ENCODE data around the gene LMOD1. TPM values are rescaled to one million over a fixed set of nuclear protein-coding genes. Genes with fewer than 3 reads are reported as not detected.

The LMOD1 gene
- total RNA-seq, 1 donor from 2014 or later = 0.26 TPM

- Histone ChIP-seq H3K27me3 (ENCODE audit: control insufficient read depth, insufficient read depth, low read length) (no peaks in the 10 kb centered on the region), H3K36me3 (ENCODE audit: control insufficient read depth, insufficient read depth, low read length) (peaks cover 18% of the 10 kb centered on the region), H3K4me3 (ENCODE audit: low read depth, low read length) (no peak overlapping the region)
- no peak for DNase-seq (ENCODE audit: low read depth)
- TF ChIP-seq, protein P1, sequence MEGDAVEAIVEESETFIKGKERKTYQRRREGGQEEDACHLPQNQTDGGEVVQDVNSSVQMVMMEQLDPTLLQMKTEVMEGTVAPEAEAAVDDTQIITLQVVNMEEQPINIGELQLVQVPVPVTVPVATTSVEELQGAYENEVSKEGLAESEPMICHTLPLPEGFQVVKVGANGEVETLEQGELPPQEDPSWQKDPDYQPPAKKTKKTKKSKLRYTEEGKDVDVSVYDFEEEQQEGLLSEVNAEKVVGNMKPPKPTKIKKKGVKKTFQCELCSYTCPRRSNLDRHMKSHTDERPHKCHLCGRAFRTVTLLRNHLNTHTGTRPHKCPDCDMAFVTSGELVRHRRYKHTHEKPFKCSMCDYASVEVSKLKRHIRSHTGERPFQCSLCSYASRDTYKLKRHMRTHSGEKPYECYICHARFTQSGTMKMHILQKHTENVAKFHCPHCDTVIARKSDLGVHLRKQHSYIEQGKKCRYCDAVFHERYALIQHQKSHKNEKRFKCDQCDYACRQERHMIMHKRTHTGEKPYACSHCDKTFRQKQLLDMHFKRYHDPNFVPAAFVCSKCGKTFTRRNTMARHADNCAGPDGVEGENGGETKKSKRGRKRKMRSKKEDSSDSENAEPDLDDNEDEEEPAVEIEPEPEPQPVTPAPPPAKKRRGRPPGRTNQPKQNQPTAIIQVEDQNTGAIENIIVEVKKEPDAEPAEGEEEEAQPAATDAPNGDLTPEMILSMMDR (IDR thresholded peaks at IDR 0.05; ENCODE audit: insufficient read depth, low read length, severe bottlenecking) = no peak
- FAIRE-seq = no peak
These were observed 94.4 kb downstream of the LMOD1 start for GRCh38 chr1:201851949-201852348.

DNA sequence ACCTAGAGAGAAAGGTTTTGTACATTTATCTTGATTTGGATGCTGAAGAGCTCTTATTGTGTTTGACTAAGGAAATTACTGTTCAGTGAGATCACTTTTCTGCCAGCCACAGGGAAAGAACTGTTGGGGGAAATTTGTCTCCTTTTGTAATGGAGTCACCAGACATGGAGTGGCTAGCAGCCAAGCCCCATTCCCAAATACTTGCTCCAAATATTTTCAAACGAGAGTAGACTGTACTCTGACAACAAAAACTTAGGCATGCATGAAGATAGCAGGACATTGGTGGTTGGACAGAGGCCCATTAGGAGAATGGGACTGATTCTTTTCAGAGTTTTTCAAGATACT lies 96.3 kb downstream of the LMOD1 start:
- H3K36me3 ChIP-seq (ENCODE audit: control insufficient read depth, insufficient read depth, low read length) = peaks cover 15% of the 10 kb centered on the region
- no peak for FAIRE-seq
- no peaks in the 10 kb centered on the region for H3K27me3 ChIP-seq (ENCODE audit: control insufficient read depth, insufficient read depth, low read length)
- peak; percentile 83 for DNase-seq (ENCODE audit: low read depth)
- TF ChIP-seq, protein P1 (IDR thresholded peaks at IDR 0.05; ENCODE audit: insufficient read depth, low read length, severe bottlenecking) = no peak
- H3K4me3 ChIP-seq (ENCODE audit: low read depth, low read length) = no peak overlapping the region

DNA sequence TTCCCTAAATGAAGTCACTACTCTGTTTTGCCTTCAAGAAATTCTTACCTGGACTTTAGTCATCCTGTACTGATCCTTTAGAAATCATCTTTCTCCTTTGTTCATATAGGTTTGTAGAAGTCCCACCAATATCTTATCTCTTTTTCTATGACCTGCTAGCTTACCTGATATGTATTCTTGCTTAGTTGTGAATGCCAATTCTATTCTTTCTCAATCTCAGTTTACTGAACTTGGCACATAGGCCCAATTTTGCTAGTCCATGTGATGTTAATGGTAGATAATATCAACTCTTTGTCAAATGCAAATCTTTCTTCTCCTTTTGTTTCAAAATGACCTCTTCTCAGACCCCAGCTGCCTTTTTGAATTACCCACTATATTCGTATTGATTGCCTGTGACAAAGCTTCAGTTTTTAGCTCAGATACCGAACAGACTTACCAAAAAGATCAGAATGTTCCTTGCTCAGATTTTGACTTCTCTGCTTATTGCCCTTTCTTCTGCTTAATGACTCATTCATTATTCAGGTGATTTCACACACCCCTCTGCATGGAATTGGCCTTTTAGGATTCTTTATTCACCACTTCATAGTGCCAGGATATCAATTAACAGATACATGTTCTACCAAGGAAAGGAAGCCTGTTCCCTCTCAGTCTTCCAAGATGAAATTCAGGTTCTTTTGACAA lies 96.8 kb downstream of the LMOD1 start:
- Histone ChIP-seq H3K4me3 (ENCODE audit: low read depth, low read length) (no peak overlapping the region), H3K27me3 (ENCODE audit: control insufficient read depth, insufficient read depth, low read length) (no peaks in the 10 kb centered on the region), H3K36me3 (ENCODE audit: control insufficient read depth, insufficient read depth, low read length) (peaks cover 15% of the 10 kb centered on the region)
- TF ChIP-seq, protein P1 (IDR thresholded peaks at IDR 0.05; ENCODE audit: insufficient read depth, low read length, severe bottlenecking) = no peak
- DNase-seq (ENCODE audit: low read depth) (peak; percentile 29), FAIRE-seq (no peak)

DNA sequence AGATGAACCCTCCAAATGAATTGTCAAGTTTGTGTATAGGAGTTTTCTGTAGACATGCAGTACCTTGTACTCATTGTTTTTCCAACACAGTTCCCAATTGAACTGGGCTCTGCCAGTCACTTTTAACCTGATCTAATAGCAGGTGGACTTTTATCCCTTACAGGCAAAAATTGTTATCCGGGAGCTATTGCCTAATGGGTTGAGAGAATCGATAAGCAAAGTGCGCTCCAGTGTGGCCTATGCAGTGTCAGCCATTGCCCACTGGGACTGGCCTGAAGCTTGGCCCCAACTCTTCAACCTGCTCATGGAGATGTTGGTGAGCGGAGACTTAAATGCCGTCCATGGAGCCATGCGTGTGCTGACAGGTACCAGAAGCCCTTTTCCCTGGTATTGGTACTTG lies 98.1 kb downstream of the LMOD1 start:
- no peak overlapping the region for H3K4me3 ChIP-seq (ENCODE audit: low read depth, low read length)
- TF ChIP-seq, protein P1 (IDR thresholded peaks at IDR 0.05; ENCODE audit: insufficient read depth, low read length, severe bottlenecking) = no peak
- DNase-seq (ENCODE audit: low read depth) = no peak
- FAIRE-seq = no peak
- H3K36me3 ChIP-seq (ENCODE audit: control insufficient read depth, insufficient read depth, low read length) = peaks cover 10% of the 10 kb centered on the region
- no peaks in the 10 kb centered on the region for H3K27me3 ChIP-seq (ENCODE audit: control insufficient read depth, insufficient read depth, low read length)

GRCh38 chr1:201847150-201847549 lies 99.2 kb downstream of the LMOD1 start:
- Histone ChIP-seq H3K27me3 (ENCODE audit: control insufficient read depth, insufficient read depth, low read length) (no peaks in the 10 kb centered on the region), H3K4me3 (ENCODE audit: low read depth, low read length) (no peak overlapping the region), H3K36me3 (ENCODE audit: control insufficient read depth, insufficient read depth, low read length) (peaks cover 8% of the 10 kb centered on the region)
- FAIRE-seq (no peak), DNase-seq (ENCODE audit: low read depth) (no peak)
- TF ChIP-seq, protein P1 (IDR thresholded peaks at IDR 0.05; ENCODE audit: insufficient read depth, low read length, severe bottlenecking) = no peak

Other genes with a start within 250 kb of the LMOD1 start
- gene IPO9, start 117.4 kb downstream of the LMOD1 start, total RNA-seq = 10.3 and 14.0 TPM in 2 replicates
- gene SHISA4, start 57.6 kb downstream of the LMOD1 start, total RNA-seq = 3.2 and 3.9 TPM in 2 replicates
- gene TIMM17A, start 9.0 kb upstream of the LMOD1 start, total RNA-seq = 53.4 and 74.9 TPM in 2 replicates
- 27.3 and 39.8 TPM in 2 replicates for gene RNPEP, start 36.1 kb upstream of the LMOD1 start, total RNA-seq
- gene ELF3, start 64.0 kb upstream of the LMOD1 start, total RNA-seq = 66.1 and 105 TPM in 2 replicates
- under 0.01 TPM in 1 of 2 replicates, not detected in the other for gene GPR37L1, start 176.4 kb upstream of the LMOD1 start, total RNA-seq
- 30.3 and 33.3 TPM in 2 replicates for gene ARL8A, start 198.2 kb upstream of the LMOD1 start, total RNA-seq
- under 0.01 TPM in 1 of 2 replicates, not detected in the other for gene PTPN7, start 214.1 kb upstream of the LMOD1 start, total RNA-seq
- gene LGR6, start 247.3 kb upstream of the LMOD1 start, total RNA-seq = under 0.01 TPM in 1 of 2 replicates, not detected in the other